ENCODE data around the gene PRKCH. TPM values are rescaled to one million over a fixed set of nuclear protein-coding genes. Genes with fewer than 3 reads are reported as not detected.

PRKCH gene
- total RNA-seq, 1 donor from 2014 or later: 145 TPM

DNA sequence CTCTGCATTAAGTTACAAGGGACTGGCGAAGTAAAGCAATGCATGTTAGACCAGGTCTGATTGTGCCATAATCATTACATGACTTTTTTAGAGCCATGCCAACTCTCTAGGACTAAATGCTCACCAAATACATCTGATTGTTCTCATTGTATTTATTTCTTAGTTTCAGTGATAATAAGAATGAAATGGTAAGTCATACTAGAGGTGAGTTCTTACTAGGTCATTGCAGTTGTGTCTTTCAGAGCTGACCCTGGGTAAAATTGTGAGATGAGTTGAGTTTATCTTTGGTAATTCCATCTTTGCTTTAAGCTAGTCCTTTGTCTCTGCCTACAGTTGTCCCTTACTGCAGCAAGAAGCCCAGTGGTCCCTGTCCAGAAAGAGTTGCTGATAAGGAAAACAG lies 73.2 kb downstream of the PRKCH start:
- intact Hi-C loops (cut with micrococcal nuclease): loop anchor here (5.0 kb wide), 1 partner anchor 358 kb away; no protein-coding TSS in a partner anchor
- Mint-ChIP-seq H3K36me3 (ENCODE audit: low read depth) (peaks cover 54% of the 10 kb centered on the region), H3K27me3 (ENCODE audit: insufficient read depth) (no peaks in the 10 kb centered on the region), H3K9me3 (no peaks in the 10 kb centered on the region), H3K4me3 (no peak overlapping the region), H3K4me1 (ENCODE audit: low read depth) (peaks cover 64% of the 10 kb centered on the region), H3K27ac (no peak overlapping the region)
- no peak for DNase-seq (ENCODE audit: low spot score)

DNA sequence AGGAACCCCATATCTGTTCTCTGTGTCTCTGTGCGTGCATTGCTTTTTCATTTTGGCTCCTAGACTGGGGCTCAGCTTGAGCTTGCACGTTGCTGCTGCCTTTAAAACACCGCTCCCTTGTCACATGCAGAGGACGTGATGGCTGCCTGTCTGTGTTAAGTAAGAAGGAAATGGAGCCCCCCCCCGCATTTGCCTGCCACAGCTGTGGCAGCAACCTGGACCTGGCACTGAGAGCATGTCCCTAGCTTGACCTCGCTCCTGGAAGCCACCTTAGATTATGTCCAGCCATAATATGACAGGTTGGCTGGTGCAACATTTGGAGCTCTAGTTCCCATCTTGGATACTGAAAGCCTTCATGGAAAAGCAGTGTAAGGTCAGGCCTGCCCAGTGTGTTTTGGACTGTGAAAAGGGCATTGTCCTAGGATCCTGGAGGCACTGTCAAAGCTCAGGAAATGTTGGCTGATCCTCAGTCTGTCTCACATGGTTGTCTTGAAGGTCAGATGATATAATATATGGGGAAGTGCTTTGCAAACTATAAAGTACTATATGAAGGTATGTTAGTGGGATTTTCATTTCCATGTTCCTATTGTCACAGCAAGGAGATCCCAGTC lies 73.8 kb downstream of the PRKCH start:
- H3K36me3 Mint-ChIP-seq (ENCODE audit: low read depth): peaks cover 54% of the 10 kb centered on the region
- H3K4me1 Mint-ChIP-seq (ENCODE audit: low read depth): peaks cover 70% of the 10 kb centered on the region
- H3K27ac Mint-ChIP-seq: no peak overlapping the region

GRCh38 chr14:61396279-61396678 lies 74.9 kb downstream of the PRKCH start:
- peaks cover 55% of the 10 kb centered on the region for H3K36me3 Mint-ChIP-seq (ENCODE audit: low read depth)
- H3K4me3 Mint-ChIP-seq: peak overlapping the region; percentile 11
- peak overlapping the region; percentile 4 for H3K27ac Mint-ChIP-seq
- DNase-seq (ENCODE audit: low spot score): no peak
- H3K4me1 Mint-ChIP-seq (ENCODE audit: low read depth): peaks cover 80% of the 10 kb centered on the region
- no peaks in the 10 kb centered on the region for H3K9me3 Mint-ChIP-seq
- intact Hi-C loops (cut with micrococcal nuclease): no loop called here
- H3K27me3 Mint-ChIP-seq (ENCODE audit: insufficient read depth): no peaks in the 10 kb centered on the region

More for the DNA sequence above, 73.8 kb downstream of the PRKCH start:
- intact Hi-C loops (cut with micrococcal nuclease): no loop called here
- Mint-ChIP-seq H3K9me3 (no peaks in the 10 kb centered on the region), H3K27me3 (ENCODE audit: insufficient read depth) (no peaks in the 10 kb centered on the region), H3K4me3 (no peak overlapping the region)
- DNase-seq (ENCODE audit: low spot score): no peak

- Mint-ChIP-seq H3K9me3 (no peaks in the 10 kb centered on the region), H3K4me3 (peak overlapping the region; percentile 11), H3K36me3 (ENCODE audit: low read depth) (peaks cover 54% of the 10 kb centered on the region), H3K4me1 (ENCODE audit: low read depth) (peaks cover 84% of the 10 kb centered on the region), H3K27ac (no peak overlapping the region), H3K27me3 (ENCODE audit: insufficient read depth) (no peaks in the 10 kb centered on the region)
- intact Hi-C loops (cut with micrococcal nuclease): no loop called here
- DNase-seq (ENCODE audit: low spot score): no peak
These were observed 75.3 kb downstream of the PRKCH start for GRCh38 chr14:61396694-61397093.

DNA sequence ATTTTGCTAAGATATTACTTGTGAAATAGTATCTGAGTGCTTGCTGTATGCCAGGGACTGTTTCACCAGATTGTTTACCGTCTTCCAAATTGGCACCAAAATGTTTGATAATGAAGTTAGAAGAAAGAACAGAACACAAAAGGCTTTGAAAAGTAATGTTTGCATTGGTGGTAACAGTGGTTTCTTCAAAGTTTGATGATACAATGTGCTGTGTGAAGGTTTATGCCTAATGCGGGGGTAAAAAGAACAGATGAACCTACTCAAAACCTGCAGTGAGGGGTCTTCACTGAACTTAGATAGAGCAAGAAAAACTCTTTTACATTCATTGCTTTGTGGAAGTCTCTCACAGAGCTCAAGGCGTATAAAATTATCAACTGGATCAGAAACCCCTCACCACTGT lies 76.2 kb downstream of the PRKCH start:
- Mint-ChIP-seq H3K4me3 (no peak overlapping the region), H3K36me3 (ENCODE audit: low read depth) (peaks cover 52% of the 10 kb centered on the region), H3K27ac (no peak overlapping the region), H3K27me3 (ENCODE audit: insufficient read depth) (no peaks in the 10 kb centered on the region), H3K4me1 (ENCODE audit: low read depth) (peaks cover 83% of the 10 kb centered on the region), H3K9me3 (no peaks in the 10 kb centered on the region)
- no peak for DNase-seq (ENCODE audit: low spot score)
- intact Hi-C loops (cut with micrococcal nuclease): no loop called here

DNA sequence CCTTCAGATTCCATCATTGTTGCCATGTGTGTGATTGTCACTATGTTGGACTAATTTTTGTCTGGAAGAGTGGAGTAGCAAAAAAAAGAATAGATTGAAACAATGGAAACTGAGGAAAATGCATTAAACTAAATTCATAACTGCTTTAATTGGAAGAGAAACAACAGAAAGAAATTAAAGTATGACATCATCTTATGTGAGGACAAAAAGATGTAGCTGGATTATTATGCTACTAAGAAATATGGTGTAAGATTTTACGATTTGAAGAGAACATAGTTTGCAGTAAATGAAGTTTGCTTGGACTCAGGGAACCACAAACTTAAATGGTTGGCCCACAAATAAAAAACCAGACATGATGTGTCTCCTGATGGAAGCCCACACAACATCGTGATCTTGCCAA lies 76.8 kb downstream of the PRKCH start:
- intact Hi-C loops (cut with micrococcal nuclease): no loop called here

GRCh38 chr14:61399365-61399764 lies 78.0 kb downstream of the PRKCH start:
- Mint-ChIP-seq H3K9me3 (no peaks in the 10 kb centered on the region), H3K27me3 (ENCODE audit: insufficient read depth) (no peaks in the 10 kb centered on the region), H3K4me3 (no peak overlapping the region), H3K36me3 (ENCODE audit: low read depth) (peaks cover 36% of the 10 kb centered on the region), H3K4me1 (ENCODE audit: low read depth) (peaks cover 81% of the 10 kb centered on the region), H3K27ac (no peak overlapping the region)
- intact Hi-C loops (cut with micrococcal nuclease): no loop called here
- DNase-seq (ENCODE audit: low spot score): no peak

More for the DNA sequence above, 76.8 kb downstream of the PRKCH start:
- Mint-ChIP-seq H3K4me1 (ENCODE audit: low read depth) (peaks cover 78% of the 10 kb centered on the region), H3K36me3 (ENCODE audit: low read depth) (peaks cover 46% of the 10 kb centered on the region), H3K9me3 (no peaks in the 10 kb centered on the region), H3K4me3 (no peak overlapping the region), H3K27ac (no peak overlapping the region), H3K27me3 (ENCODE audit: insufficient read depth) (no peaks in the 10 kb centered on the region)
- no peak for DNase-seq (ENCODE audit: low spot score)

GRCh38 chr14:61401461-61401860 lies 80.1 kb downstream of the PRKCH start:
- Mint-ChIP-seq H3K27ac (no peak overlapping the region), H3K36me3 (ENCODE audit: low read depth) (peaks cover 27% of the 10 kb centered on the region), H3K9me3 (no peaks in the 10 kb centered on the region), H3K27me3 (ENCODE audit: insufficient read depth) (no peaks in the 10 kb centered on the region), H3K4me3 (no peak overlapping the region), H3K4me1 (ENCODE audit: low read depth) (peaks cover 81% of the 10 kb centered on the region)
- intact Hi-C loops (cut with micrococcal nuclease): no loop called here
- no peak for DNase-seq (ENCODE audit: low spot score)

- peaks cover 79% of the 10 kb centered on the region for H3K4me1 Mint-ChIP-seq (ENCODE audit: low read depth)
- intact Hi-C loops (cut with micrococcal nuclease): loop anchor here (2.0 kb wide), 1 partner anchor 41 kb away; no protein-coding TSS in a partner anchor
- DNase-seq (ENCODE audit: low spot score): peak; percentile 45
- peak overlapping the region; percentile 31 for H3K4me3 Mint-ChIP-seq
- peak overlapping the region; percentile 87 for H3K27ac Mint-ChIP-seq
- no peaks in the 10 kb centered on the region for H3K27me3 Mint-ChIP-seq (ENCODE audit: insufficient read depth)
- H3K36me3 Mint-ChIP-seq (ENCODE audit: low read depth): peaks cover 18% of the 10 kb centered on the region
- H3K9me3 Mint-ChIP-seq: no peaks in the 10 kb centered on the region
These were observed 82.0 kb downstream of the PRKCH start for GRCh38 chr14:61403411-61403810.

DNA sequence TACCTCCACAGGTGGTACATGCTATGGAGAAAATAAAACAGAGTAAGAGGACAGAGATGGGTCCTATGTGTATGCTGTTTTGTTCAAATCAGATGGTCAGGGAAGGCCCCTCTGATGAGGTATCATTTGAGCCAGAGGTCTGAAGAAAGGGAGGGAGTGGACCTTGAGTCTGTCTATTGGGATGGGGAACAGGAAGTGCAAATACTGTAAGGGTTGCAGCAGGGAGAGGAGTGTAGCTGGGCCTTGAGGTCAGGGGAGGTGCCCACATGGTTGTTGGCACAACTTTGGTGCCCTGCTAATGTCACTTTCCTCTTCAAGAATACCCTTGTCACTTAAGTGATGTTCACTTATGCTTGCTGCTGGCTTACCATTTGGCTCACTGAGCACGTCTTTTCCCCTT lies 83.3 kb downstream of the PRKCH start:
- H3K27me3 Mint-ChIP-seq (ENCODE audit: insufficient read depth): no peaks in the 10 kb centered on the region
- DNase-seq (ENCODE audit: low spot score): no peak
- H3K27ac Mint-ChIP-seq: peak overlapping the region; percentile 62
- H3K9me3 Mint-ChIP-seq: no peaks in the 10 kb centered on the region
- intact Hi-C loops (cut with micrococcal nuclease): no loop called here
- H3K36me3 Mint-ChIP-seq (ENCODE audit: low read depth): peaks cover 21% of the 10 kb centered on the region
- peak overlapping the region; percentile 37 for H3K4me3 Mint-ChIP-seq
- peaks cover 83% of the 10 kb centered on the region for H3K4me1 Mint-ChIP-seq (ENCODE audit: low read depth)

- peak overlapping the region; percentile 28 for H3K4me3 Mint-ChIP-seq
- no peaks in the 10 kb centered on the region for H3K9me3 Mint-ChIP-seq
- intact Hi-C loops (cut with micrococcal nuclease): loop anchor here (1.0 to 2.0 kb wide), 3 partner anchors 18 to 79 kb away; no protein-coding TSS in a partner anchor
These were observed 84.8 kb downstream of the PRKCH start for GRCh38 chr14:61406198-61406597.

GRCh38 chr14:61406675-61407074 lies 85.3 kb downstream of the PRKCH start:
- no peaks in the 10 kb centered on the region for H3K27me3 Mint-ChIP-seq (ENCODE audit: insufficient read depth)
- no peak for DNase-seq (ENCODE audit: low spot score)

More at GRCh38 chr14:61406198-61406597, 84.8 kb downstream of the PRKCH start:
- H3K27ac Mint-ChIP-seq: peak overlapping the region; percentile 43
- no peaks in the 10 kb centered on the region for H3K27me3 Mint-ChIP-seq (ENCODE audit: insufficient read depth)
- DNase-seq (ENCODE audit: low spot score): no peak
- peaks cover 26% of the 10 kb centered on the region for H3K36me3 Mint-ChIP-seq (ENCODE audit: low read depth)
- peaks cover 68% of the 10 kb centered on the region for H3K4me1 Mint-ChIP-seq (ENCODE audit: low read depth)

DNA sequence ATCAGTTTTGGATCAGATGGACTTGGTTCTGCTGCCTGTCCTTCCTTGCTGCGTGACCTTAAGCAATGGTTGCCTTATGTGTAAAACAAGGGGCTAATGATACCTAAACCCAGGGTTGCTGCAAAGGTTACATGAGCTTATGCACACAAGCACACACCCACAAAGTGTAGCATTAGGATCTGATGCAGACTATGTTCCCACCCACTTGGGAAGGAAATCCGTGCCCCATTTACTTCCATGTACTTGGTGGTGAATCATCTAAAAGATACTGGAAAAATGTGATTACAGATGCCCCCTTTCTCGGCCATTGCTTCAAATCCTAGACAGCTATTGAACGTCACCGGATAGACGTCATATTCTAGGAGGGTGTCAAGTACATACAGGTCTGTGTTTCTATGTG lies 87.1 kb downstream of the PRKCH start:
- Mint-ChIP-seq H3K4me3 (no peak overlapping the region), H3K36me3 (ENCODE audit: low read depth) (peaks cover 31% of the 10 kb centered on the region), H3K9me3 (no peaks in the 10 kb centered on the region), H3K27me3 (ENCODE audit: insufficient read depth) (no peaks in the 10 kb centered on the region), H3K4me1 (ENCODE audit: low read depth) (peaks cover 54% of the 10 kb centered on the region), H3K27ac (no peak overlapping the region)
- intact Hi-C loops (cut with micrococcal nuclease): no loop called here
- no peak for DNase-seq (ENCODE audit: low spot score)

More at GRCh38 chr14:61406675-61407074, 85.3 kb downstream of the PRKCH start:
- H3K4me3 Mint-ChIP-seq: peak overlapping the region; percentile 2
- H3K4me1 Mint-ChIP-seq (ENCODE audit: low read depth): peaks cover 63% of the 10 kb centered on the region
- intact Hi-C loops (cut with micrococcal nuclease): loop anchor here (1.0 to 2.0 kb wide), 4 partner anchors 9 to 80 kb away; no protein-coding TSS in a partner anchor
- peaks cover 30% of the 10 kb centered on the region for H3K36me3 Mint-ChIP-seq (ENCODE audit: low read depth)
- no peaks in the 10 kb centered on the region for H3K9me3 Mint-ChIP-seq
- peak overlapping the region; percentile 60 for H3K27ac Mint-ChIP-seq
